NCI-H524 treated with DMSO at 0.1 percent for 48 hours (cell line): ENCODE measurements around the gene KCNMA1.

Experiments used
- DNase-seq: peaks from one replicate; lab custom pipeline; 2025; lab: John Stamatoyannopoulos, UW

KCNMA1 gene

GRCh38 chr10:76981251-76981650 lies 656.4 kb downstream of the KCNMA1 start:
- no peak for DNase-seq

DNA sequence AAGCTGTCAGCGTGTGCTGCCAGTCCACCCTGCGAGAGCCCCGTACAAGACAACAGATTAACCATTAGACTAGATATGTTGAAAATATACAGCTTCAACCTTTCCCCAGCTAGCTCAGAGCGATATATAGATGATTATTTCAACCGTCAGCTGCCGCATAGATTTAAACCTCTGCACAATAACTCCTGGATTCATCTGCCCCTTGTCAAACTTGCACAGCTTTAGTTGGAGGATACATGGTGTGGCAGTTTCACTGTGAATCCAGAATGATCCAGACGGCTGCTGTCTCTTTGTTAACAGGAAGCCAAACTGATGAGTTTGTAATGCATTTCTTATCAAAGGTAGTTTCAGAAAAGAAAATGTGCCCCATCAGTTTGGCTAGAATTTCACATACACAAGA lies 659.7 kb downstream of the KCNMA1 start:
- no peak for DNase-seq

DNA sequence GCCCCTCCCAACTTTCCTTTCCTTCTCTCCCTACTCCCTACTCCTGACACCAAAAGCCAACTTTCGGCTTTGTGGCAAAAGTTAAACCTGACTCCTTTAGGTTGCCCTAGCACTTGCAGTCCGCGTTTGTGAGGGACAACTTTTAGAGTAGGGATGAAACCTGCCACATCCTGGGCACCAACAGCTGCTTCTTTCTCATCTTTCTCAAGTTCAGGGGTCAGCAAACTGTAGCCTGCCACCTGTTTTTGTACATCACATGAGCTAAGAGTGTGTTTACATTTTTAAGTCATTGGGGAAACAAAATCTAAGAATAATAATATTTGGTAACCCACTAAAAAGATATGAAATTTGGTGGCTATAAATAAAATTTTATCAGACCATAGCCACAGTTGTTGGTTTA lies 660.6 kb downstream of the KCNMA1 start:
- no peak for DNase-seq

- DNase-seq: no peak
These were observed 661.5 kb downstream of the KCNMA1 start for GRCh38 chr10:76976142-76976541.

DNA sequence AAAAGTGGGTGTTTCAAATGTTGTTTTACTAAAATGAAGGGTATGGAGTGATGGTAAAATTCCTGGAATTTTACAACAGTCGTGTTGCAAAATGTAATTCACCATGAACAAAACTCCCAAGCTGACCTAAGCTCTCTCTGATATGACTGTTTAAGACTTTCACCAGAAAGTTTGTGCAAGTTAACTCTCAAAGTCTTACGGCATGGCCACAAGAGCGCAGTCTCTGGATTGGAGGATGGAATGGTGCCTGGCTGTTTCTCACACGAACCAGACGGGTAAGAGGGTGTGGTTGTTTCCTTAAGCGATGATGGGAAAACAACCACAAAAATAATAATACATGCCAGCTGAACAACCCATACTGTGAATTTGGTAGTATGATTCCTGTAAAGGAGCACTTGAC lies 662.5 kb downstream of the KCNMA1 start:
- no peak for DNase-seq

DNA sequence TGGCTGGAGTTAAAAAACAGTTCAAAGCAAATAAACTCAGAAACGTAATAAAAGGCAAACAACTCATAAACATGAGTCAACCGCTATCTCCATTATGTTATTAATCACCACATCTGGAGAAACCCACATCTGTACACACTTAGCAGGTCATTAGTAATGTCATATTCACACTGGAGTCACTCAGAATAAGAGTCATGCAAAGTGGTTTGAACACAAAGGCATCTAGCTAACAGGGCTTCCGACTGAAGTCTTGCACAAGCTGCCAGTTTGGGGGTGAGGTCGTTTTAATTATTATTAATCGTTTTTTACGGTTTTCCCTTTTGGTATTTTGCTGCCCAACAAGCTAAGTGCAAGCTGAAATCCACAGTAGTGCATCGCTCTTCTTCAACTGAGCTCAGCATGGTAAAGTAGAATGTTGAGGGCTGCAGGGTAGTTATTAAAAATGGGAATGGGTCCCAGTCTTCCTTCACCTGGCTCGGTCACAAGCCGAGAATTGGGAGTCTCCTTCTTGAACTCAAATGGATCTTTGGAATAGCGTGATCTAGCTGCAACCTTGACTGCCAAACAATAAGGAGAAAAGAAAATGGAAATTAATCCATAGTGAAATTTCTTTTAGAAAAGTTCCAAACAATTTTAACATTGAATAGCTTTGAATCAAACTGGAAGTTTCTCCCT lies 663.5 kb downstream of the KCNMA1 start:
- no peak for DNase-seq

- no peak for DNase-seq
These were observed 664.3 kb downstream of the KCNMA1 start for GRCh38 chr10:76973091-76974016.

GRCh38 chr10:76972541-76972940 lies 665.1 kb downstream of the KCNMA1 start:
- no peak for DNase-seq

DNA sequence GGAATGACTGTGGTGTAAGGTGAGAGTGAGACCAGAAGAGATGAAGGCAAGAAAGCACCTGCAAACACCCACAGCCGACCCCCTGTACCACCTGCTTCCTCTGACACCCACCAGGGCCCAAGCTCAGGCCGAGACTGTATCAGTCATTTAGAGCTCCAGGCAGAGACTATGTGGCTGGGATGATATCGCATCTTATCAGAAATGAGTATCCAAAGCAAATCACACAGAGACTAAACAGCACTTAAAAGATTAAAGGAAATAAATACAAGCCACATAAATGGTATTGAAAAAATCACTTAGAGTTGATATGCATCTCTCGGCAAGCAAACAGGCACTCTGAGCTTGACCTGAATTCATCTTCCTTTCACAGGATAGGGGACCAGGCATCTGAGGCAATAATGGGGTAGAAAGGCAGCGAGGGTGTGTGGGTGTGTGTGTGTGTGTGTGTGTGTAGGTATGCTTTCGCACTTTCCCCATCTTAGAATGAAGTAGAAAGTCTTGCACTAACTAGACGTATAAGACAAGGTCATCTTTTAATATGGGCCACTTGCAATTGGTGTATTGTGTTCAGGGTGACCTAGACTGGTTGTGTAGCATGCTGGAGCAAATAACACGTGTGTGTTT lies 665.9 kb downstream of the KCNMA1 start:
- no peak for DNase-seq

DNA sequence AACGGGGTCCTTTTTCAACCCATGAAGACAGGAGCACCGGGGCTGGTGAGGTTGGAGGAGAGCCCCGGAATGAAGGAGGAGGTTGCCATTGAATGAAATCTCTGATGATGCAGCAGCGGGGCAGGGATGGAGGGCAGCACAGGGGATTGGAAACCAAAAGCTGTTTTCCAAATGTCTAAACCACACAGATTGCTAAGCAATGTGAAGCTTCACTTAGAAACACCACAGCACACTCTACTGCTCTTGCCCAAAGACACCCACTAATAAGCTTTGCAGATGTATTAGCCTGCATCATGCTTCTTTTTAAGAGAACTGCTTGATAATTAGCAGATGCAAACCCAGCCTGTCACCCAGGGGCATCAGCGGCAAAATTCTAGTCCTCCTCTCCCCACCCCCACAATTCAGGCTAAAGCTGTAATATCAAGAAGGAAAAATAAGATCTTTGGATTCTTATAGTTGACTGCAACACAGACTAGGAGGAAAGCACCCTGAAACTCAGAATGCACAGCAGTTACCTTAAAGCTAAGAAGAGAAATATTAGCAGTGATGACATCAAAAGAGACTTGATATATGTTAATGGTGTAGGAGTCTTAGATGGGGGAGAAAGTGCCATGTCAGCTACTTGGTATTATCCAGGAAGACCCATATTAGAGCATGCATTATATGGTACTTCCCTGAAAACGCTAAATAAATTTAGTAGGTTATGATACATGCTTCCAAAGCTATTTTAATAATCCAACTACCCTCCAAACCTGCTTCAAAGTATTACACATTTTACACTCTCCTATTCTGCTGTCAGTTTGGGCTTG lies 666.7 kb downstream of the KCNMA1 start:
- no peak for DNase-seq

DNA sequence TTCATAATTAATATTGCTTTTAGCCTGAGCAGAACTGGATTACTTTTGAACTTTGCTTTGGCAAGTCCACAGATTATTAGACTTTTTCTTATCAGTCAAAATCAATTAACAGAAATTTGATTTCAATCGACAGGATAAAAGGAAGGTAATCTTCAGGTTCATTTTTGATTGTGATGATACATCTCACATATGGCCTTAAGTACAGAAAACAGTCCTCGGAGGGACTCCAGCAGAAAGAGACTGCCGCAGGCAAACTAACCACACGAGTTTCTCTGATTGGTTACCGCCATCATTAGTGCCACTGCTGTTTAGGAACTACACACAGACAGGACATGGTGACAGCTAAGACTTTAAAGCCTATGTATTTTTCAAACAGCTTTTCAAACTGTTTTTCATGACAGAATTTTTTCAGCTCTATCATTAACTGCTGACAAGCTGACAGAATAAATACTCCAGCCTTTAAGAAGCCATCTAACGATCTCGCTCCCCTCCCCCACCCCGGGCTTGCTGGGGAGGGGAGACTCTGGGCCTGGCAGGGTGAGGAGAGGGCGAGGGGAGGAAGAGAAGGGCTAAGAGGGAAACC lies 668.2 kb downstream of the KCNMA1 start:
- DNase-seq: no peak

- DNase-seq: no peak
These were observed 669.1 kb downstream of the KCNMA1 start for GRCh38 chr10:76968483-76968882.

DNA sequence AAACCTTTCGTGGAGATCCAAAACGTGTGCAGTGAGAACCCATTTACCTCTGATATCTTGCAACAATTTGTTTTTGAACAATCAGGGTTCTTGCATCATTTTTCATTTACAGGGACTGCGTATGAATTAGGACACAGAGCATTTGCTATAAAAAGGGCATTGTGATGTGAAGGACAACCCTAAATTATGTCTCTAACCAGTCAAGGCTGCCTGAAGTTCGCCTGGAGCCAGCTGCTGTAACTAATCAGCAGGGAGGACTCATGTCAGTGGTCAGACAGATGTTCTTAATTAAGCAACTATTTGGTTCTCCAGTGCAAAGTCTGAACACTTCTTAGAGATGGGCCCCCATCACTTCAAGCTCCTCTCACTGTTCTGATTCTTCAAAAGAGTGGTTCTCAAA lies 674.8 kb downstream of the KCNMA1 start:
- DNase-seq: no peak

DNA sequence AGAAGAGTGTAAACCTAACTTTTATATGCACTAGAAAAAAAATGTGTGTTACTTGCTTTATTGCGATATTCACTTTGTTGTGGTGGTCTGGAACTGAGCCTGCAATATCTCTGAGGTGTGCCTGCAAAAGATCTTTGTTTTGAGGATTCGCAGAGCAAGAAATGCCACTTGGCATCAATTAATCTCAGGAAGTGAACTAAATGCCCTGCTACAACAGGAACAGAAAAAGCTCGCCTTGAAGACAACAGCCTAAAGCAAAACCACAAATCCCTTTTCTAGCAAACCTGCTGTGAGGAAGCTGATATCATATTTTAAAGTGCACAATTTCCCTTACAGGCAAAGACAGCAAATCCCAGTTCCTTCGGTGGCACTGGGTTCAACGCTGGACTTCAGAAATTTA lies 675.8 kb downstream of the KCNMA1 start:
- no peak for DNase-seq

DNA sequence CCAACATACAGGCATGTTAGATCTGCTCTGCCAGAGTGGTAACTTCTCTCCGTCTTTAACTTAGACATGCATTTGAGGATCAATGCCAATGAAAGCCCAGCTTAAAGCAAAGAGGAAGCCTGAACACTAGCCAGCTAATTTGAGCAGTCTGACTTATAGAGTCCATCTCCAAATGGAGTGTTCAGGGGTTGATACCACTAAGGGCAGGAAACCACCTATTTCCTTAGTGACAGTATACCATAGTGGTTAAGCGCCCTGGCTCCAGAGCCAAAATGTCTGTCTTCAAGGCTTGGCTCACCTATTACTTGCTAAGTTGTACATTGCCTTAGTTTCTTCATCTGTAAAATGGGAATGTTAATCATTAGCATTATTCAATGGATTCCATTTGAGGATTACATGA lies 678.5 kb downstream of the KCNMA1 start:
- DNase-seq: no peak

GRCh38 chr10:76954838-76955237 lies 682.8 kb downstream of the KCNMA1 start:
- DNase-seq: no peak

GRCh38 chr10:76950354-76950753 lies 687.3 kb downstream of the KCNMA1 start:
- no peak for DNase-seq

GRCh38 chr10:76946270-76946669 lies 691.3 kb downstream of the KCNMA1 start:
- DNase-seq: no peak

DNA sequence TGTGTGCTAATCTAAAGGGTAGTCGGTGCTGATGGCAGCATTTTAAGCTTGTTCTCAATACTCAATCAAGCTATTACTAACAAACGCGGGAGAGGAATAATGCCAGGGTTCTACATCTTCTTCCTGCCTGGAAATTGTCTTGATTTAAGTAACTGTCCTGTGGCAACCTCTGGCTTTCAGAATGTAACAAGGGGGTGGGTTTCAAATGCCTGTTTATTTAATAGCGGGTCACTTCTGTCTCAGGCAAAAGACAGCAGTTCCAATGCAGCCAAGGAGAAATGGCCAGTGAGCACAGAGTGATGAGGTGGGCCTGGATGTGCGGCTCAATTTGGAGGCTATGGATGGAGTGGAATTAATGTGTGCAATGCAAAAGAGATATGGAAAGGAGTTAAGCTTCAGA lies 692.4 kb downstream of the KCNMA1 start:
- no peak for DNase-seq

DNA sequence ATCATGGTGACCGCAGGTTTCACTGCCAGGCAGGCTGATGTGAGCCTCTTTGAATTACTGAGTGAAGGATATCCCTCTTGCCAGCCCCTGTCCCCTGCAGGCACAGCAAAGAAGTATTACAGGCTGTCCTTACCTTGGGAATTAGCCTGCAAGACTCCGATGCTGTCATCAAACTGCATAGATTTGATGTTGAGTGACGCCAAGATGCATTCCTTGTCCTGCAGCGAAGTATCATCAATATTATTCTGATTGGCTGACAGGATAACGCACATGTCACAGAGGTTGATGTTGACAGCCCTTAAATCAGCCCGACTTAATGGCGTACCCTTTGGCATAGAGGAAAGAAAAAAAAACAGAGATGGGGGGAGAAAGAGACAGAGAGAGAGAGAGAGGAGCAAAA lies 693.0 kb downstream of the KCNMA1 start:
- DNase-seq: no peak

- DNase-seq: no peak
These were observed 694.8 kb downstream of the KCNMA1 start for GRCh38 chr10:76942628-76943416.
